H1 (cell line): Measurements from ENCODE around the gene SLC25A40. TPM values are rescaled to one million over a fixed set of nuclear protein-coding genes. Genes with fewer than 3 reads are reported as not detected.

Experiments
- CTCF ChIA-PET: fragments of 300-600 bp; sonication (Branson Sonifier 250); formaldehyde crosslinking; loops from one replicate; lab custom pipeline; 2021; ENCODE audit not compliant: partially characterized antibody; lab: Charles Lee
- POLR2A ChIA-PET: fragments of 300-600 bp; sonication (Branson Sonifier 250); formaldehyde crosslinking; loops from one replicate; lab custom pipeline; 2021; ENCODE audit warnings: inconsistent platforms; ENCODE audit not compliant: partially characterized antibody; lab: Charles Lee
- DNase-seq, 2 experiments: peaks; one replicate each; pipeline versions ENCODE4 v3.0.0 to v3.0.0-alpha.2; 2010 to 2022; ENCODE audit warnings: low spot score in 2 of 2, low read depth in 1 of 2, mixed read lengths in 1 of 2
- FAIRE-seq: peaks from 2 replicates; lab custom pipeline; 2011; peaks lifted over from hg19 to GRCh38; lab: Jason Lieb, UNC
- H2AFZ ChIP-seq: 2 replicates; pipeline ENCODE4 v1.8.1; 2012; ENCODE audit warnings: low read length, inconsistent platforms
- H2AK5ac ChIP-seq: 2 replicates; pipeline ENCODE4 v1.6.1; 2013; ENCODE audit warnings: low read depth, low read length
- H2BK120ac ChIP-seq: replicated peaks from 2 replicates; pipeline ENCODE3; 2013; ENCODE audit warnings: low read depth, low read length, inconsistent platforms
- H2BK12ac ChIP-seq: 2 replicates; pipeline ENCODE4 v1.6.1; 2013; ENCODE audit warnings: low read depth, low read length
- H2BK15ac ChIP-seq: 2 replicates; pipeline ENCODE4 v1.6.1; 2013; ENCODE audit warnings: low read length
- H2BK20ac ChIP-seq: 2 replicates; pipeline ENCODE4 v1.6.1; 2013; ENCODE audit warnings: low read length
- H2BK5ac ChIP-seq: 2 replicates; pipeline ENCODE4 v1.6.1; 2013; ENCODE audit warnings: low read depth, low read length
- H3K14ac ChIP-seq: 2 replicates; pipeline ENCODE4 v1.6.1; 2013; ENCODE audit warnings: inconsistent platforms; ENCODE audit not compliant: insufficient read length
- H3K18ac ChIP-seq: 2 replicates; pipeline ENCODE4 v1.6.1; 2013; ENCODE audit warnings: low read length; ENCODE audit errors: extremely low read depth
- H3K23ac ChIP-seq: 2 replicates; pipeline ENCODE4 v1.6.1; 2013; ENCODE audit warnings: inconsistent platforms; ENCODE audit not compliant: insufficient read length
- H3K23me2 ChIP-seq: 2 replicates; pipeline ENCODE4 v1.6.1; 2013; ENCODE audit warnings: low read depth, low read length
- H3K27ac ChIP-seq: 2 replicates; pipeline ENCODE4 v1.6.1; 2011; ENCODE audit warnings: low read depth, low read length, inconsistent platforms
- H3K27me3 ChIP-seq, 4 experiments: replicated peaks in 1 of 4; 1 replicate in 1 of 4; 2 replicates in 3 of 4; pipeline versions ENCODE4 v1.6.1 to v1.8.1; 2011 to 2013; ENCODE audit warnings: low read length in 3 of 4, mild to moderate bottlenecking in 3 of 4, inconsistent platforms in 2 of 4, mixed read lengths in 2 of 4, moderate library complexity in 1 of 4; ENCODE audit not compliant: control insufficient read depth in 3 of 4, insufficient read depth in 3 of 4; ENCODE audit errors: extremely low read depth in 1 of 4
- H3K36me3 ChIP-seq, 4 experiments: 2 replicates each; pipeline versions ENCODE4 v1.6.1 to v1.8.1; 2011 to 2013; ENCODE audit warnings: mild to moderate bottlenecking in 4 of 4, low read length in 3 of 4, moderate library complexity in 2 of 4, control low read depth in 1 of 4, inconsistent platforms in 1 of 4; ENCODE audit not compliant: insufficient read depth in 4 of 4, control insufficient read depth in 2 of 4
- H3K4ac ChIP-seq: replicated peaks from 2 replicates; pipeline ENCODE3; 2013; ENCODE audit warnings: low read length, low read depth, mixed read lengths, inconsistent platforms; ENCODE audit not compliant: insufficient read length
- H3K4me1 ChIP-seq, 4 experiments: replicated peaks in 1 of 4; 1 replicate in 1 of 4; 2 replicates in 3 of 4; pipeline versions ENCODE4 v1.6.1 to v1.8.1; 2011 to 2013; ENCODE audit warnings: low read length in 3 of 4, inconsistent platforms in 2 of 4, mixed read lengths in 1 of 4; ENCODE audit not compliant: insufficient read depth in 4 of 4, control insufficient read depth in 3 of 4
- H3K4me2 ChIP-seq, 2 experiments: 2 replicates each; pipeline versions ENCODE4 v1.6.1 to v1.8.1; 2011 to 2013; ENCODE audit warnings: low read depth in 2 of 2, low read length in 2 of 2, control low read depth in 1 of 2, inconsistent platforms in 1 of 2, mild to moderate bottlenecking in 1 of 2; ENCODE audit not compliant: insufficient read depth in 1 of 2
- H3K4me3 ChIP-seq, 4 experiments: fragments of 200-600, 300-600 bp in 1 of 4; sonication (generic), shearing (Covaris generic), sonication (Bioruptor Twin) in 1 of 4; 2 replicates each; pipeline versions ENCODE4 v1.5.1 to v1.8.1; 2011 to 2016; ENCODE audit warnings: low read length in 4 of 4, low read depth in 3 of 4, control low read depth in 2 of 4, inconsistent platforms in 2 of 4, mild to moderate bottlenecking in 2 of 4, mixed read lengths in 1 of 4, moderate library complexity in 1 of 4; ENCODE audit not compliant: insufficient read depth in 2 of 4; ENCODE audit errors: extremely low read depth in 1 of 4
- H3K56ac ChIP-seq: replicated peaks from 2 replicates; pipeline ENCODE3; 2013; ENCODE audit warnings: low read depth, mild to moderate bottlenecking, mixed read lengths, low read length, inconsistent platforms; ENCODE audit not compliant: insufficient read length
- H3K79me1 ChIP-seq: 2 replicates; pipeline ENCODE4 v1.6.1; 2013; ENCODE audit warnings: low read depth, low read length, control low read depth
- H3K79me2 ChIP-seq, 2 experiments: 2 replicates each; pipeline versions ENCODE4 v1.6.1 to v1.8.1; 2012 to 2013; ENCODE audit warnings: low read length in 2 of 2, mild to moderate bottlenecking in 2 of 2, inconsistent platforms in 1 of 2; ENCODE audit not compliant: insufficient read depth in 2 of 2, control insufficient read depth in 1 of 2
- H3K9ac ChIP-seq, 4 experiments: replicated peaks in 1 of 4; 1 replicate in 1 of 4; 2 replicates in 3 of 4; pipeline versions ENCODE4 v1.6.1 to v1.8.1; 2011 to 2013; ENCODE audit warnings: low read depth in 3 of 4, low read length in 3 of 4, control low read depth in 2 of 4, mild to moderate bottlenecking in 2 of 4, moderate library complexity in 2 of 4, inconsistent platforms in 1 of 4; ENCODE audit errors: extremely low read depth in 1 of 4
- H3K9me3 ChIP-seq, 2 experiments: 2 replicates each; pipeline versions ENCODE4 v1.6.1 to v1.8.1; 2012 to 2013; ENCODE audit warnings: mild to moderate bottlenecking in 2 of 2, moderate library complexity in 2 of 2, control low read depth in 1 of 2, inconsistent platforms in 1 of 2, low read depth in 1 of 2, low read length in 1 of 2, mixed read lengths in 1 of 2; ENCODE audit not compliant: insufficient read depth in 2 of 2
- H4K20me1 ChIP-seq, 2 experiments: replicated peaks in 1 of 2; 2 replicates each; pipeline versions ENCODE3 to v1.8.1; 2011 to 2013; ENCODE audit warnings: inconsistent platforms in 2 of 2, low read length in 2 of 2, mild to moderate bottlenecking in 1 of 2; ENCODE audit not compliant: insufficient read depth in 2 of 2, control insufficient read depth in 1 of 2
- H4K5ac ChIP-seq: 2 replicates; pipeline ENCODE4 v1.6.1; 2013; ENCODE audit warnings: low read length, low read depth, mixed read lengths, inconsistent platforms; ENCODE audit not compliant: insufficient read length
- H4K8ac ChIP-seq: 2 replicates; pipeline ENCODE4 v1.8.0; 2013; ENCODE audit warnings: mild to moderate bottlenecking, moderate library complexity, low read length, inconsistent platforms; ENCODE audit not compliant: insufficient read depth; ENCODE audit errors: extremely low read depth
- H4K91ac ChIP-seq: replicated peaks from 2 replicates; pipeline ENCODE3; 2013; ENCODE audit warnings: low read length, mixed read lengths, inconsistent platforms; ENCODE audit not compliant: insufficient read length
- MAFK ChIP-seq: IDR thresholded peaks from 2 replicates; pipeline ENCODE4 v1.6.1; 2012; ENCODE audit warnings: low read depth, mild to moderate bottlenecking, improper control_type of control experiment, low read length
- SIRT6 ChIP-seq: IDR thresholded peaks from one replicate; pipeline ENCODE4 v1.7.1; 2012; ENCODE audit warnings: low read length, inconsistent platforms
- WGBS, 2 experiments: shearing (Covaris generic) in 1 of 2; methylation state at CpG; one replicate each; pipeline versions ENCODE4 v1.1.6 to v1.1.7; 2013 to 2015; ENCODE audit warnings: low lambda C conversion rate in 2 of 2, mixed read lengths in 2 of 2, inconsistent platforms in 1 of 2, low coverage in 1 of 2, missing lambda C conversion rate in 1 of 2; ENCODE audit not compliant: insufficient replicate concordance in 2 of 2, insufficient coverage in 1 of 2, insufficient read length in 1 of 2; ENCODE audit errors: extremely low coverage in 1 of 2, missing lambda C conversion rate in 1 of 2; 5-methylcytosine and 5-hydroxymethylcytosine counted together
- polyA plus RNA-seq, 7 experiments: library from polyadenylated mRNA; depleted of rRNA in 3 of 7; stranded (reverse) in 5 of 7; unstranded in 2 of 7; fragments of >200 nt in 5 of 7; fragments of 200-250 nt in 2 of 7; gene quantifications; 1 replicate in 5 of 7; 2 replicates in 1 of 7; 4 replicates in 1 of 7; pipeline versions ENCODE4 v1.2.1 to v1.2.3, GENCODE V29; 2011 to 2013; ENCODE audit warnings: missing spikeins in 2 of 7, mixed read lengths in 2 of 7
- total RNA-seq: library from RNA; stranded (reverse); fragmentation: NEBNext Ultra II Directional; extraction: Animal tissue kit (Norgen Biotek cat#: 25700); gene quantifications from 2 replicates; pipeline ENCODE4 v1.2.1, GENCODE V29; 2021

SLC25A40 gene
- total and polyA plus RNA-seq, 2 of the 8 experiments (the other 6 are each of a cell fraction or from before 2014, with no cell fraction given): 6.5 to 17.3 TPM

GRCh38 chr7:87877366-87878040, 1.3 kb upstream of the SLC25A40 start:
- H3K79me2 ChIP-seq: peaks cover 0 to 81% of the 10 kb centered on the region in 2 experiments; a peak in 3 of 4 replicates
- H2AK5ac ChIP-seq: no peak overlapping the region
- no peak overlapping the region for H2BK5ac ChIP-seq
- H3K4me1 ChIP-seq: peaks cover 0 to 5% (median 0%) of the 10 kb centered on the region in 4 experiments; a peak in 2 of 7 replicates
- no peak overlapping the region for H4K8ac ChIP-seq
- FAIRE-seq (no peak), DNase-seq (no peak)
- peaks cover 2% of the 10 kb centered on the region; the same call in 1 of the 2 replicates for H3K79me1 ChIP-seq
- H3K4me2 ChIP-seq: peak overlapping the region; percentile 72 to 85
- CTCF ChIA-PET: no interaction called here
- no peak overlapping the region for H3K23ac ChIP-seq
- TF ChIP-seq MAFK (peak; percentile 53; the same call in 1 of the 2 replicates), SIRT6 (no peak)
- no peak overlapping the region for H2BK120ac ChIP-seq
- H3K23me2 ChIP-seq: no peaks in the 10 kb centered on the region; the same call in 1 of the 2 replicates
- no peaks in the 10 kb centered on the region for H3K9me3 ChIP-seq
- H2BK20ac ChIP-seq: no peak overlapping the region
- H3K9ac ChIP-seq: peak overlapping the region; percentile 76 to 88 (median 84)
- H3K27ac ChIP-seq: no peak overlapping the region
- peak overlapping the region; percentile 81 to 88 (median 88) for H3K4me3 ChIP-seq
- H4K91ac ChIP-seq: no peak overlapping the region
- H3K56ac ChIP-seq: peak overlapping the region; percentile 5
- WGBS, 2 experiments: 14% methylated on average over 10 of the region's 10 CpGs; no CpG with 5 or more reads in 1 of the 2 experiments
- H3K27me3 ChIP-seq: no peaks in the 10 kb centered on the region
- H2BK12ac ChIP-seq: no peak overlapping the region
- H3K18ac ChIP-seq: no peak overlapping the region; the same call in 1 of the 2 replicates
- peaks cover 0 to 32% (median 13%) of the 10 kb centered on the region in 4 experiments; a peak in 3 of 8 replicates for H3K36me3 ChIP-seq
- peak overlapping the region; percentile 73 for H4K5ac ChIP-seq
- POLR2A ChIA-PET: interaction anchor here (1.3 kb wide), 1 partner anchor 33 kb away, joined by 5 read pairs; no protein-coding TSS in a partner anchor
- H2AFZ ChIP-seq: no peak overlapping the region
- H4K20me1 ChIP-seq: peaks cover 1 to 2% of the 10 kb centered on the region in 2 experiments
- no peak overlapping the region for H2BK15ac ChIP-seq
- H3K14ac ChIP-seq: no peak overlapping the region
- H3K4ac ChIP-seq: no peak overlapping the region
